Neuronal stem cell (in vitro differentiated cells): ENCODE data around the gene MAGI1.

Experiments
- DNase-seq: peaks from one replicate; pipeline ENCODE4 v3.0.0-alpha.2; 2013; ENCODE audit warnings: low spot score
- H2AFZ ChIP-seq: one replicate; pipeline ENCODE4 v1.6.1; 2013; ENCODE audit warnings: mild to moderate bottlenecking, low read length, inconsistent platforms
- H2AK5ac ChIP-seq: 2 replicates; pipeline ENCODE4 v1.6.1; 2013; ENCODE audit warnings: low read depth, mild to moderate bottlenecking, inconsistent platforms, low read length, moderate library complexity, mixed read lengths
- H2BK120ac ChIP-seq: 2 replicates; pipeline ENCODE4 v1.6.1; 2013; ENCODE audit warnings: low read depth, mild to moderate bottlenecking, inconsistent platforms, low read length, moderate library complexity, mixed read lengths
- H2BK12ac ChIP-seq: one replicate; pipeline ENCODE4 v1.6.1; 2013; ENCODE audit warnings: low read length, inconsistent platforms
- H2BK15ac ChIP-seq: 2 replicates; pipeline ENCODE4 v1.6.1; 2013; ENCODE audit warnings: mild to moderate bottlenecking, low read length, inconsistent platforms, mixed read lengths
- H2BK5ac ChIP-seq: one replicate; pipeline ENCODE4 v1.6.1; 2013; ENCODE audit warnings: inconsistent platforms, mild to moderate bottlenecking, low read length, moderate library complexity
- H3K14ac ChIP-seq: one replicate; pipeline ENCODE4 v1.6.1; 2013; ENCODE audit warnings: low read length, inconsistent platforms
- H3K18ac ChIP-seq: 2 replicates; pipeline ENCODE4 v1.6.1; 2013; ENCODE audit warnings: low read length, inconsistent platforms
- H3K23ac ChIP-seq: 2 replicates; pipeline ENCODE4 v1.6.1; 2013; ENCODE audit warnings: low read depth, mild to moderate bottlenecking, mixed read lengths, low read length, inconsistent platforms; ENCODE audit not compliant: poor library complexity
- H3K27ac ChIP-seq: replicated peaks from 3 replicates; pipeline ENCODE4 v1.5.1; 2013; ENCODE audit warnings: low read length, inconsistent platforms
- H3K27me3 ChIP-seq, 3 experiments: 2 replicates each; pipeline ENCODE4 v1.6.1; 2013; ENCODE audit warnings: low read length in 3 of 3, mild to moderate bottlenecking in 2 of 3, inconsistent platforms in 1 of 3, low read depth in 1 of 3, mixed read lengths in 1 of 3, moderate library complexity in 1 of 3; ENCODE audit not compliant: control insufficient read depth in 3 of 3, insufficient read depth in 3 of 3
- H3K36me3 ChIP-seq, 2 donors: replicated peaks in 1 of 2; 2 replicates each; pipeline ENCODE4 v1.6.1; 2013; ENCODE audit warnings: low read length in 2 of 2; ENCODE audit not compliant: control insufficient read depth in 2 of 2, insufficient read depth in 2 of 2
- H3K4ac ChIP-seq: 2 replicates; pipeline ENCODE4 v1.6.1; 2013; ENCODE audit warnings: inconsistent platforms, mild to moderate bottlenecking, low read length, moderate library complexity
- H3K4me1 ChIP-seq, 2 donors: 1 replicate in 1 of 2; 2 replicates in 1 of 2; pipeline ENCODE4 v1.6.1; 2013; ENCODE audit warnings: low read length in 2 of 2, low read depth in 1 of 2; ENCODE audit not compliant: control insufficient read depth in 2 of 2, insufficient read depth in 1 of 2
- H3K4me2 ChIP-seq: one replicate; pipeline ENCODE4 v1.6.1; 2013; ENCODE audit warnings: mild to moderate bottlenecking, low read length, inconsistent platforms; ENCODE audit not compliant: insufficient read depth, poor library complexity, severe bottlenecking
- H3K4me3 ChIP-seq, 2 donors: 2 replicates each; pipeline ENCODE4 v1.5.1; 2013; ENCODE audit warnings: low read length in 2 of 2, mild to moderate bottlenecking in 2 of 2, inconsistent platforms in 1 of 2, moderate library complexity in 1 of 2
- H3K79me1 ChIP-seq: one replicate; pipeline ENCODE4 v1.6.1; 2013; ENCODE audit warnings: low read depth, mild to moderate bottlenecking, inconsistent platforms, low read length, moderate library complexity
- H3K9ac ChIP-seq: one replicate; pipeline ENCODE4 v1.6.1; 2013; ENCODE audit warnings: mild to moderate bottlenecking, low read depth, low read length, inconsistent platforms; ENCODE audit not compliant: poor library complexity
- H3K9me3 ChIP-seq, 2 donors: replicated peaks in 1 of 2; 2 replicates each; pipeline versions ENCODE3 to v1.6.1; 2013; ENCODE audit warnings: low read length in 2 of 2, mild to moderate bottlenecking in 2 of 2, inconsistent platforms in 1 of 2, low read depth in 1 of 2, mixed read lengths in 1 of 2, moderate library complexity in 1 of 2; ENCODE audit not compliant: control insufficient read depth in 2 of 2, insufficient read depth in 1 of 2
- H4K8ac ChIP-seq: one replicate; pipeline ENCODE4 v1.6.1; 2013; ENCODE audit warnings: low read depth, mild to moderate bottlenecking, inconsistent platforms, low read length, moderate library complexity
- H4K91ac ChIP-seq: one replicate; pipeline ENCODE4 v1.6.1; 2013; ENCODE audit warnings: low read length, low read depth, mild to moderate bottlenecking, inconsistent platforms; ENCODE audit not compliant: poor library complexity
- WGBS, 2 donors: extraction: QIAGEN DNeasy Blood & Tissue Kit; methylation state at CpG; one replicate each; pipeline ENCODE4 v1.1.7; 2013; ENCODE audit warnings: missing lambda C conversion rate in 2 of 2, mixed read lengths in 1 of 2; ENCODE audit not compliant: insufficient read length in 2 of 2, insufficient replicate concordance in 1 of 2; ENCODE audit errors: extremely low coverage in 2 of 2; 5-methylcytosine and 5-hydroxymethylcytosine counted together

MAGI1 gene

DNA sequence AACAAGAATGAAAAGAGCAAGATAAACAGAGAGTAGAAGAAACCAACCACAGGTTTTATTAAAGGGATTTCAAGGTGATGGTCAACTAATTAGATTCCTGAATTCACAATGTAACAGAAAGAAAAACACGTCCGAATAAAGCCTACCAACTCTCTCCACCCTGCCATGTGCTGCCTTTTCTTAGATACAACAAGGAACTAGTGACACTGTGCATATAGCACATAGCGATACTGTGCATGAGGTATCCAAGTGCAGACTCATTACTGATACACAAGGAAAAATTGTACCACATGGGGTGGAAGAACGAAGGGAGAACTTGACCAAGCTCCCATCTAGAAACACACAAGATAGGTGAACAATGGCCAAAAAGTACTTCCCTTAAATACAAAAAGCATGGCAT lies 154.6 kb downstream of the MAGI1 start:
- no peak overlapping the region for H3K4me3 ChIP-seq
- no peak overlapping the region for H3K27ac ChIP-seq
- H2BK12ac ChIP-seq: no peak overlapping the region
- H3K36me3 ChIP-seq: no peaks in the 10 kb centered on the region
- H3K23ac ChIP-seq: no peak overlapping the region
- WGBS, 2 donors: no CpG with 5 or more reads among the region's 4 CpGs
- no peak overlapping the region for H2AK5ac ChIP-seq
- H2BK15ac ChIP-seq: no peak overlapping the region
- H3K4me2 ChIP-seq: no peak overlapping the region
- H2BK120ac ChIP-seq: no peak overlapping the region
- H3K18ac ChIP-seq: no peak overlapping the region
- H2BK5ac ChIP-seq: no peak overlapping the region
- H4K8ac ChIP-seq: no peak overlapping the region
- H2AFZ ChIP-seq: peak overlapping the region; percentile 20
- H3K14ac ChIP-seq: no peak overlapping the region
- no peaks in the 10 kb centered on the region for H3K9me3 ChIP-seq
- H3K4me1 ChIP-seq: peaks cover 2 to 11% of the 10 kb centered on the region in 2 donors
- no peak overlapping the region for H3K4ac ChIP-seq
- no peaks in the 10 kb centered on the region for H3K79me1 ChIP-seq
- H4K91ac ChIP-seq: no peak overlapping the region
- no peak overlapping the region for H3K9ac ChIP-seq
- H3K27me3 ChIP-seq: no peaks in the 10 kb centered on the region
- no peak for DNase-seq

- no peak overlapping the region for H3K23ac ChIP-seq
- no peak overlapping the region for H3K9ac ChIP-seq
- no peak overlapping the region for H3K4me2 ChIP-seq
- no peak overlapping the region for H3K27ac ChIP-seq
- H4K91ac ChIP-seq: no peak overlapping the region
- H2BK15ac ChIP-seq: no peak overlapping the region
- no peak overlapping the region for H2BK12ac ChIP-seq
- no peak for DNase-seq
- no CpG with 5 or more reads among the region's 3 CpGs for WGBS, 2 donors
- no peaks in the 10 kb centered on the region for H3K36me3 ChIP-seq
- H2BK5ac ChIP-seq: no peak overlapping the region
- no peaks in the 10 kb centered on the region for H3K9me3 ChIP-seq
- no peak overlapping the region for H2BK120ac ChIP-seq
- no peaks in the 10 kb centered on the region for H3K27me3 ChIP-seq
- no peak overlapping the region for H4K8ac ChIP-seq
- no peaks in the 10 kb centered on the region for H3K79me1 ChIP-seq
- H3K4me1 ChIP-seq: peaks cover 6 to 9% of the 10 kb centered on the region in 2 donors
- H3K14ac ChIP-seq: no peak overlapping the region
- H2AFZ ChIP-seq: peak overlapping the region; percentile 20
- H2AK5ac ChIP-seq: no peak overlapping the region
- no peak overlapping the region for H3K18ac ChIP-seq
- H3K4me3 ChIP-seq: no peak overlapping the region
- H3K4ac ChIP-seq: no peak overlapping the region
These were observed 155.1 kb downstream of the MAGI1 start for GRCh38 chr3:65883613-65884012.

- no peak overlapping the region for H2BK15ac ChIP-seq
- no peak overlapping the region for H3K27ac ChIP-seq
- no peak overlapping the region for H3K4me3 ChIP-seq
- no peak overlapping the region for H3K23ac ChIP-seq
- no peak overlapping the region for H3K4ac ChIP-seq
- no peak overlapping the region for H3K14ac ChIP-seq
- WGBS, 2 donors: no CpG with 5 or more reads among the region's 4 CpGs
- H2BK120ac ChIP-seq: no peak overlapping the region
- no peak overlapping the region for H2BK5ac ChIP-seq
- no peak overlapping the region for H4K8ac ChIP-seq
- H3K9me3 ChIP-seq: no peaks in the 10 kb centered on the region
- DNase-seq: no peak
- no peak overlapping the region for H2AFZ ChIP-seq
- no peaks in the 10 kb centered on the region for H3K27me3 ChIP-seq
- H3K4me1 ChIP-seq: peaks cover 7 to 9% of the 10 kb centered on the region in 2 donors
- no peak overlapping the region for H2BK12ac ChIP-seq
- H4K91ac ChIP-seq: no peak overlapping the region
- peaks cover 3% of the 10 kb centered on the region for H3K79me1 ChIP-seq
- no peaks in the 10 kb centered on the region for H3K36me3 ChIP-seq
- no peak overlapping the region for H3K18ac ChIP-seq
- H3K4me2 ChIP-seq: no peak overlapping the region
- no peak overlapping the region for H3K9ac ChIP-seq
- H2AK5ac ChIP-seq: no peak overlapping the region
These were observed 158.4 kb downstream of the MAGI1 start for GRCh38 chr3:65880350-65880749.

GRCh38 chr3:65879372-65879771 lies 159.3 kb downstream of the MAGI1 start:
- H3K4me3 ChIP-seq: no peak overlapping the region
- H4K91ac ChIP-seq: no peak overlapping the region
- H2AFZ ChIP-seq: no peak overlapping the region
- H3K4me1 ChIP-seq: peaks cover 7 to 9% of the 10 kb centered on the region in 2 donors
- no peak for DNase-seq
- H3K4ac ChIP-seq: no peak overlapping the region
- H2BK15ac ChIP-seq: no peak overlapping the region
- H3K27me3 ChIP-seq: no peaks in the 10 kb centered on the region
- H3K27ac ChIP-seq: no peak overlapping the region
- no peak overlapping the region for H3K14ac ChIP-seq
- H3K36me3 ChIP-seq: no peaks in the 10 kb centered on the region
- H3K18ac ChIP-seq: no peak overlapping the region
- H2BK120ac ChIP-seq: no peak overlapping the region
- no peak overlapping the region for H3K4me2 ChIP-seq
- no CpG with 5 or more reads among the region's 1 CpG for WGBS, 2 donors
- H3K9ac ChIP-seq: no peak overlapping the region
- peaks cover 3% of the 10 kb centered on the region for H3K79me1 ChIP-seq
- no peak overlapping the region for H4K8ac ChIP-seq
- no peak overlapping the region for H2AK5ac ChIP-seq
- no peak overlapping the region for H2BK5ac ChIP-seq
- H2BK12ac ChIP-seq: no peak overlapping the region
- no peaks in the 10 kb centered on the region for H3K9me3 ChIP-seq
- no peak overlapping the region for H3K23ac ChIP-seq
